NCI-H524 (cell line): ENCODE data around the gene SLC6A9.

Experiments used
- DNase-seq, 2 experiments: peaks; one replicate each; lab custom pipeline; 2025; lab: John Stamatoyannopoulos, UW

SLC6A9 gene

DNA sequence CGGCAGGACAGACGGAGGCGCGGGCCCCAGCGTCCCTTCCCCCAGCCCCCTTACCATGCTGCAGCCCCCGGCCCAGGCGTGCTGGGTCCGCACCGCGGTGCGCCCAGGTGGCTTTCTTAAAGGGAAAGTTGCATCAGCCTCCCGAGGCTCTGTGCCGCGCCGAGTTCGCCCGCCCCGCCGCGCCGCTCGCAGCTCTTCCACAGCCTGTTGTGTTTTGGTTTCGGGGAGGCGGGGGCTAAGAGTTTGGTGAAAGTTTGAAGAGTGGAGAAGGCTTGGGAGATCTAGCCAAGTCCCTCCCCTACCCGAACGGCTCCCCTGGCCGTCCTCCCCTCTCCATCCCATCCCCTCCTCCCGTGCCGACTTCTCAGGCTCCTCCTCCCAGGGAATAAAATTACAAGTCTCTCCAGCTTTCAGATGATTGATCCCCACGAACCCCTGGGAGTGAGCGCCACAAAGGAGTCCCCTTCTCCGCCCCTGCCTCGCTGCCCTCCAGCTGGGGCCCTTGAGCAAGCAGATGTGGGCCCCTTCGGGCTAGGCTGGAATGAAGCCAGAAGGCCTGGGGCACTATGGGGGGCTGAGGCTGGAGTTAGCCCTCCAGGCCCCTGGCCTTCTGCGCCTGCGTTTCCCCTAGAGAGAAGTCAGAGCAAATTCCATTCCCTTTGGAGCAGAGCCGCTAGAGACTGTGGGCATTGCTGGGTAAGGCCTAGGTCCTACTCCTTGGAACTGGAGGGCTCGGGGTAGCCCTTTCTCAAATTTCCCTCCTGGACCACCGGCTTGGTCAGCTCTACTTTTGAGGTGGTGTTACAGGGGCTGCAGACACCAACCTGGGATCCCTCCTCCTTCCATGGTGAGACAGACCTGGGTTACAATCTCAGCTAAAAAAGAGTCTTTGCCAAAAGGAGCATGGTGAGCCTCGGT lies at the start of gene SLC6A9:
Gene SLC6A9 (minus strand): TSS at position 211 of the 918 bp plus-strand sequence. CDS start 7,185 bp downstream, outside the sequence.
- peak in 1 of 2 experiments; percentile 29 for DNase-seq

DNA sequence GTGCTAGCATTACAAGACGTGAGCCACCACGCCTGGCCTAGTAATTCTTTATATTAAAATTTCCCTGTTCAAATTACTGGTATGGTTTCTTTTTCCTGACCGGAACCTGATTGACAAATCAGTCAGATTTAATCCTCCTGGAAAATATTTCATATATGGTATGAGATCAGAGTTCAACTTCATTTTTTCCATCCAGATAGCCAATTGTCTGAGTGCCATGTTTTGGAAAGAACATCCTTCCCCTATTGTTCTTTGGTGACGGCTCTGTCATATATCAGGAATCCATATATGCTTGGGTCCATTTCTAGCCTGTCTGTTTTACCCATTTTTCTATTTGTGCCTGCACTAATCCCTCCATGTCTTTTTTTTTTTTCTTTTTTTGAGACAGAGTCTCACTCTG lies 48.3 kb upstream of the SLC6A9 start:
- no peak for DNase-seq

DNA sequence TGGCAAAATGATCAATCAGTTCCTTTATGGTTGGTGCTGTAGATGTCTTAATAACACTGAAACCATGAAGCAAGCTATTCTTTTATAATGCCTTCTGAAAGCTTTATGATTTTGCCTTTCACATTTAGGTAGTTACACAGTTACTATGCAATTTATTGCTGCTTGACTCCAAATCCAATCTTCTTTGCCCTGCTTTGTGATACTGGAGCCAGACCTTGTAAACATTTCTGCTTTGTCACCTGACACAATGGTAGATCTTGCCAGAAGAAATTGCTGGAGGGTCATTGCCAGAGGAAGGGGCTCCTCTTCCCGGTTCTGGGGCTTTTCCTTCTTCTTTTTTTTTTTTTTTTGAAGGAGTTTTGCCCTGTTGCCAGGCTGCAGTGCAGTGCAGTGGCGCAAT lies 46.8 kb upstream of the SLC6A9 start:
- no peak for DNase-seq

DNA sequence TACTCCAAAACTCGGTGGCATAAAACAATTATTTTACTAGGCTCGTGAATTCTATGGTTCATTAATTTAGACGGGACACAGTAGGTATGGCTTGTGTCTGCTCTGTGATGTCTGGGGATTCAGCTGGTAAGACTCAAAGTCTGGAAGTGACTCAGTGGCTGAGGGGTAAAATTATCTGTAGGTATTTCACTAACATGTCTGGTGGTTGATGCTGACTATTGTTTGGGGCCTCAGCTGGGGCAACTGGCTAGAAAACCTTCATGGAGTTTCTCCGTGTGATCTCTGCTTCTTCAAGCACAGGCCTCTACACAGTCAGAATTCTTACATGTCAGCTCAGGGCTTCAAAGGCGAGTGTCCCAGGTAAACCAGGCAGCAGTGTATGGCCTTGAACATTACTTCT lies 46.2 kb upstream of the SLC6A9 start:
- DNase-seq: no peak

DNA sequence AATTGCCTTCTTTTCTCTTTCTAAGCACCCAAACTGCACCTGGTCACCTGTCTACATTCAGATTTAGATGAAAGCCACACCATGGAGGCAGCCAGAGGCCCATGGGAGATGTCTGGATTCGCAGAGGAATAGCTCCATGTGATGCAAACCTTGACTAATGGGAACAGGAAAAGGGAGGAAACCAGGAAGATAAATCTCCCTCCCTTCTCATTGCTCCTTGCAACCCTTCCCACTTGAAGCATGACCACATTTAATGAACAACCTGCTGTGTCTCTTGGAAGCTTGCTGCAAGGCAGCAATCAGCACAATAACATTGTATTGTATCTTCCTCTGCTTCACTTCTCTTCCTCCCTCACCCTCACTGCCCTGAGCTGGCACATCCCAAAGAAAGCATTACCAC lies 44.8 kb upstream of the SLC6A9 start:
- DNase-seq: no peak

DNA sequence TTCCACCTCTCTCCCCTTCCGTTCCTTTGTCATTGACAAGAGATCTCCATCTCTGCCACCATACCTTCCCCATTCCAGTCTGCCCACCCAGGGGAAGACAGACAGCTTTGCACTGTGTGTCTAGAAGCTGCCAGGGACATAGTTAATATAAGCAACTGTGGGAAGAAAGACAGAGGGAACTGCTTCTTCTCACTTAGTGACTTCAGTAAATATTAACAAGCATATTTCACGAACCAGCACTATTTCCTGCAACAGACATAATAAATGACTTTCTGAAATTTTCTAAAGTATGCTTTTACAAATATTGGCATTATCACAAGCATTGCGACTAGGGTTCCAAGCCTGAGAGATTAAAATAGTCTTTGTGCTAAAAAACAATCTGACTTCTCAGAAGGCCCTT lies 43.2 kb upstream of the SLC6A9 start:
- no peak for DNase-seq

DNA sequence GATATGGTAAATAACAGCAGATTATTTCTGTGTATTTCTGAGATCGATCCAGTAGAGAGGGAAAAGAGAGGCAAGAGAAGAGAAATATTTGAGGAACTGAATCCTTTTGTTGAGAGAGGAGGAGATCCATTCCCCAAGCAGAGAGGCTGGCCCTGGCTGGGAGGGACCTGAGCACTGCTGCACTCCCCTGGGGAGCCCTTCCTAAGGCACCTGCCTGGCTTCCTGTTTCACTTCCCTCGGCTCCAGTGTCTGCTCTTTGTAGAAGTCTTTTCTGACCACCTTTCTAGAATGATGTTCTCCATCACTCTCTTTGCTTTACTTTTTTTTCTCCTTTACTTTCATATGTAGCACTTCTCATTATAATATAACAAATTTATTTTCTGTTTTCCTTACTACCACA lies 42.3 kb upstream of the SLC6A9 start:
- no peak for DNase-seq

DNA sequence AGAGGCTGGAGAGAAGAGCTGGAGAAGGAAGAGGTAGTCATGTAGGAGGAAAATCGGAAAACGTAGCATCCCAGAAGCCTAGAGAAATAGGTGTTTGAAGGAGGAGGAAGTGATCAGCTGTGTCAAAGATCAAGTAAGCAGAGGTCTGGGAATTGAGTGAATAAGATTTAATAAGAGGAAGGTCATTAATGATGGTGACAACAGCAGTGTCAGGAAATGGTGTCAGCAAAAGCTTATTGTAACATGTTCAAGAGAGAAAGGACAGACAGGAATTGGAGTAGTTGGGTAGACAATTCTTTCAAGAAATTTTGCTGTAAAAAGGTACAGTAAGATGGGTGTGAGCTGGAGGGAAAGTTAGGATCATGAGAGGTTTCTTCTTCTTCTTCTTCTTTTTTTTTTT lies 41.6 kb upstream of the SLC6A9 start:
- DNase-seq: no peak

DNA sequence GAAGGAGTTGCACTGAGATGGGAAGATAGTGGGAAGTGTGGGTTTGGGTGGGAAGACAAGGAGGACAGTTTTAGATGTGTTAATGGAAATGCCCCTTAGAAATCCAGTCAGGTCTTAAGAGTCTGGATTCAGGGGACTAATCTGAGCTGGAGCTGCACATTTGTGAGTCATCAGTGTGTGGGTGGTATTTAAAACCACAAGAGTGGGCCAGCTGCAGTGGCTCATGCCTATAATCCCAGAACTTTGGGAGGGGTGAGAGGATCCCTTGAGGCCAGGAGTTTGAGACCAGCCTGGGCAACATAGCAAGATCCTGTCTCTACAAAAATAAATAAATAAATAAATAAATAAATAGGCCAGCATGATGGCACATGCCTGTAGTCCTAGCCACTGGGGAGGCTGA lies 40.9 kb upstream of the SLC6A9 start:
- peak in 1 of 2 experiments; percentile 5 for DNase-seq

DNA sequence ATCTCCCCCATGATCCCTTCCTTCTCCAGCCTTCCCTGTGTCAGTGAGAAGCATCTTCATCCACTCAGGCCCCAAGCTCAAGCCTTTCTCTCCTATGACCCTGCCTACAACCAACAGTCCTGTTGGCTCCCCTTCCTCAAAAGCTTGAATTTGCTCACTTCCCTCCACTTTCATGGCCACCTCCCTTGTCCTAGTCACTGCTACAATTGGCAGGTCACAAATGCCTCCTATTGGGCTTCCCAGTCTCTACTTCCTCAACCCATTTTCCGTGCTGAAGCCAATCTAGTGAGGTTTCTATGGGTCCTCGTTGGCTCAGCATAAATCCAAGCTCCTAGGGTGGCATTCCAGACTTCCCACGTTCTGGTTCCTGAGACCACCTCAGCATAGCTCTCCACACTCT lies 40.2 kb upstream of the SLC6A9 start:
- DNase-seq: no peak

DNA sequence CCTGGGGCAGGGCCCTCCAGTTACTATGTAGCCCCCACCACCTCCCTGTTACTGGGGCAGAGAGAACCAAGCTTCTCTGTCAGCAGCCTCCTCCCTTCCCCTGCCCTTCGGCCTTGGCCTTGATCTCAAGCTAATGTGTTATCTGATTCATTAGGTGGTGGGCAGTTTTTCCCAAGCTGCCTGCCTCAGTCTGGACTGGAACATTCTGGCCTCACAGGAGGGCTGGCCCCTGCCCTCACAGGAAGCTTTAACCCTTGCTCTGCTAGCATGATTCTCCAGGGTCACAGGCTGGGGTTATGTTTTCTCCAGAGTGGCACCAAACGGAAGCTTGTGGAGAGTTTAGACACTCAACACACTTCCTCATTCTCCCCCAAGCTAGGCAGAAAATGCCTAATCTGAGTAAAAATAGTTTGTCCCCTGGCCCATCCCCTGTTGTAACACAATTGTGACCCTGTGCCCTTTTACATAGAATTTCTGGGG lies 37.2 kb upstream of the SLC6A9 start:
- no peak for DNase-seq

DNA sequence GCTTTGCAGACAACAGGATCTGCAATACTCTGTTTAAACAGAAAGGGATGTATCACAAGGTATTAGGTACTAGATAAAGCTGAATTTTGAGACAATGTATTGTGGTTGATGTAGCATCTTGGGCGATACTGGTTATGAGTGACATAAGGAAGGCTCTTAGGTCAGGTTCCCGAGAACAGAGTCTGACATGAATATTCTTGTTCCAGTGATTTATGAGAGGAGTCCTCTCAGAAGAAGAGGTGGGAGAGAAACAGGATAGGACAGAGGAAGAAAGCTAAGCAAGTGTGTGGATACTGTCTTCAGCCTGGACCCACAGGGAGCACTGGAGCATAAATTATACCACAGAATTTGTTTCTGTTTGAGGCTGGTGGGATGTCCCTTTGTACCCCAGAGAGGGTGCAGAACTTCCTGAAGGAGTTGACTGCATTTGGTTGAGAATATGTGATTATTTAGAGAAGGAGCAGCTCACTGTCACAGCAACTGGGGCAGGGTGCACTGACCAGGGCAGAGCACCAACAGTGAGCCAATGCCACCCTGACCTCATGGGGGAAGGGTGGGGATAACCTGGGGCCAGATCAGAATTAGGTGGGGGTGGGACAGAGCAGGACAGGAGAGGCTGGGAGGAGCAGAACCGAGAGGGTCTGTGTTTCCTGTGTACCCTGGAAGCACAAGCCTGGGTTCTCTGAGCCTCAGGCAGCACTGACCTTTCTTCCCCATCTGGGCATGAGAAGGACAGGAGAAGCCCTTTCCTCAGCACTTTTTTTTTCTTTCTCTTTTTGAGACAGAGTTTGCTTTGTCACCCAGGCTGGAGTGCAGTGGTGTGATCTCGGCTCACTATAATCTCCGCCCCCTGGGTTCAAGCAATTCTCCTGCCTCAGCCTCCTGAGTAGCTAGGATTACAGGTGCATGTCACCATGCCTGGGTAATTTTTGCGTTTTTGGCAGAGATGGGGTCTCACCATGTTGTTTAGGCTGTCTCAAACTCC lies 36.3 kb upstream of the SLC6A9 start:
- DNase-seq: no peak

DNA sequence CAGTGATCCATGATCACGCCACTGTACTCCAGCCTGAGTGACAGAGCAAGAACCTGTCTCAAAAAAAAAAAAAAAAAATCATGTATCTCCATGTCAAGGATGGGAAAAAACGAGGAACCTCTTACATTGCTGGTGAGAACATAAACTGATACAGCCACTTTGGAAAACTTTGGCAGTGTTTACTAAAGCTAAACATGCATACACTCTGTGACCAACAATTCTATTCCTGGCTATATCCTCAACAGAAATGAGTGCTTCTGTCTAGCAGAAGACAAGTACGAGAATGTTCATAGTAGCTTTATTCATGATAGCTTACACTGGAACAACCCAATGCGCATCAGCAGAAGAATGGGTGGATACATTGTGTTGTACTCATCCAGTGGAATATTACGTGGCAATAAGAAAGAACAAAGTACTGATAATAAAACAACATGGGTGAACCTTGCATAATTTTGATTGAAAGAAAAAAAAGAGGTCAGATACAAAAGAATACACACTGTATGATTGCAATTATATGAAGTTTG lies 31.5 kb upstream of the SLC6A9 start:
- no peak for DNase-seq

DNA sequence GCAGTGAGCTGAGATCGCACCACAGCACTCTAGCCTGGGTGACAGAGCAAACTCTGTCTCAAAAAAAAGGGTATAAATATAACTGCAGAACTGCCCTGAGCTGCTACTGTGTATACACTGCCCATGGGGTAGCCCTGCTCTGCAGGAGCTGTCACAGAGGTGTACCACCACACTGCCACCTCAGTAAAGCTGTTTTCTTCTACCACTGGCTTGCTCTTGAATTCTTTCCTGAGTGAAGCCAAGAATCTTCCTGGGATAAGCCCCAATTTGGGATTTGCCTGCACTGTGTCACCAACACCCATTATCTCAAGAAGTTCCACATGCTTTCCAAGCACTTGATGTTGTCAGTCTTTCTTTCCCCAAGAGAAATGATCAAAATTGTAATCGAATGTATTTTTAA lies 30.6 kb upstream of the SLC6A9 start:
- no peak for DNase-seq

DNA sequence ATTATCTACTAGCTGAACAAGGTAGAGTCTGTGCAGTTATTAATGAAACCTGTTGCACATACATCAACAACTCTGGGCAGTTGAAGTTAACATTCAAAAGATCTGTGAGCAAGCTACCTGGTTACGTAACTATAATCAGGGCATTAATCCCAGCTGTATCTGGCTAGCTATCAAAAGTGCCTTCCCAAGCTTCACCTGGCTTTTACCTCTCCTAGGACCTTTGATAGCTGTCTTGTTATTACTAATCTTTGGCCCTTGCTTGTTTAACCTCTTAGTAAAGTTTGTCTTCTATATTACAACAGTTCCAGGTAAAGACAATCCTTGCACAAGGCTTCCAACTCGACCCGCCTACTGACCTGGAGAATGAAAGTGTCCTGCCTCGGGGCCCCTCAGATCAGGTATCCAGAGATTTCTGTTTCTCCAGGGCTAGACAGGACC lies 29.6 kb upstream of the SLC6A9 start:
- no peak for DNase-seq

DNA sequence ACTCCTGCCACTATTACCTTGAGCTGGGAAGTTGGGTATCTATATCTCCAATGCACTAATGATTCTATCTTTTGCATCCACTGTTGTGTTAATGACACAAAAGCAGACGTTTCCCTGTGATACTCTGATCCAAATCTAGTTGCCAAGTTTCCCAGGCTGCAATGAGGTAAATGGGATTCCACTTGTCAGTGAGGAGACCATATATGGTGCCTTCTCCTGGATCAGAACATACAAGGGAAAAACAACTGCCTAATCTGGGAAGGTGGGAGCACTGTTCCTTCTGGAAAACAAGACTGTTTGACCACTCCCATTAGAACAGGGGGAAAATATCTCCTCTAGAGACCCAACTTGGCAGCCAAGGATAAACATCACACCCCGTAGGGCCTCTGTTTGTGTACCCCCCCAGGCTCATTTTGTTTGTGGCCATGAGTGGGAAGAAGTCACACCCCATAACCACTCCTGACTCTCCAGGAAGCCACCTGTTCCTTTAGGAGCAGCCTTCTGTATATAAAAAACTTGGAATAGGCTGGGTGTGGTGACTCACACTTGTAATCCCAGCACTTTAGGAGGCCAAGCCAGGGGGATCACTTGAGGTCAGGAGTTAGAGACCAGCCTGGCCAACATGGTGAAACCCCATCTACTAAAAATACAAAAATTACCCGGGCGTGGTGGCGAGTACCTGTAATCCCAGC lies 28.5 kb upstream of the SLC6A9 start:
- DNase-seq: no peak

DNA sequence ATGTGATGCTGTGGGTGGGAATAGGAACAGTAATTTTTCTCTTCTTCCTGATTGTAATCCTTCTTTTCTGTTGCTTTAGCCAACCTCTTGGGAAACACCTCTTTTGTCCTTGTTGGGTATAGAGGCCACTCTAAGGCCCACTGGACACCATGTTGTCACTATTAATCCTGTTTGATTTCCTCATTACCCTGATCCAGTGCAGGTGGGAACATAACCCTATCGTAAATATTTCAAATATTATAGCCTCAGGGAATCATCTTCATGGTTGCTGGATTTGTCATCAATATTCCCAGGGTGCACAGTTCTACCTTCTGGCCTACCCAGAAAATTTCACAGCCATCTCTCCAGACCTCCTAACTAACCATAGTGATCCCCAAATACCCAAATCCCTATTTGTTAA lies 27.9 kb upstream of the SLC6A9 start:
- DNase-seq: no peak

DNA sequence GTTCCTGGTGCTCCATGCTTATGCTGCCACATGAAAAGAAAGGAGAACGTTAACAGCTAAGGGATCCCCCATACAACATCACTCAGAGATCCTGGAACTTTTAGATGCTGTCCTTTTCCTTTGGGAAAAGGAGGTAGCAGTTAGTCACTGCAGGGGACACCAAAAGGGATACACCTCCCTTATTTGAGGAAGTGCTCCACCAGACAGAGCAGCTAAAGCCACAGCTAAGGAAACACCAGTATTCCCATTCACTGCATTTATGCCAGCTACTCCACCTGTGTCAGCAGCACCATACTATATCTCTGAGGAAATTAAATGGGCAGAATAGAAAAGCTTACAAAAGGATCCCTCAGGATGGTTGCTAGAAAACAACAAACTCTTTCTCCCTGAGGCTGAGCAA lies 26.0 kb upstream of the SLC6A9 start:
- no peak for DNase-seq

DNA sequence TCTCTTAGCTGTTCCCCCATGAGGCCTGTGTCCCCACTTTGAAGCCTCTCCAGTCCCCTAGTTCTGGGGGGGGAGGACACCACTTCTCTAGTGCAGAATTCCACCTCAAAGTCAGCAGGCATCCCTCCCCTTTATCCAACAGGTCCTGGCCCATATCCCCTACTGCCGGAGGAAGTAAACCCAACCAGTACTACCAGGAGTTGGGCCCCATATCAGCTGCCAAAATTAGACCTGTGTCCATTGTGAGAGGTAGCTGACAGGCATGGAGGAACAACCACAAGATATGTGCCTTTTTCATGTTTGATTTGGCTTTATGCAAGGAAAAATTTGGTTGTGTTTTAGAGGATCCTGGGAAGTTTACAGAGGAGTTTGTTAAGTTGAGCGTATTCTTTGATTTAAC lies 22.1 kb upstream of the SLC6A9 start:
- no peak for DNase-seq

DNA sequence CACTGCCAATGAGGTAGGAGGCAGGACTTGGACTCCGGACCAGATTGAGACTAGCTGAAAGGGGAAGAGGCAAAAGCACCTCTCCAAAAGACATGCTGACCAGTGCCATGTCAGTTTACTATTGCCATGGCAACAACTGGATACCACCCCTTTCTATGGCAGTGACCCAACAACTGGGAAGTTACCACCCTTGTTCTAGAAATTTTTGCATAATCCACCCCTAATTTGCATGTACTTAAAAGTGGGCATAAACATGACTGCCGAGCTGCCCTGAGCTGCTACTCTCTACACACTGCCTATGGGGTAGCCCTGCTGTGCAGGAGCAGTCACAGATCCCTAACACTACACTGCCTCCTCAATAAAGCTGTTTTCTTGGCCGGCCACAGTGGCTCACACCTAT lies 19.0 kb upstream of the SLC6A9 start:
- DNase-seq: no peak

DNA sequence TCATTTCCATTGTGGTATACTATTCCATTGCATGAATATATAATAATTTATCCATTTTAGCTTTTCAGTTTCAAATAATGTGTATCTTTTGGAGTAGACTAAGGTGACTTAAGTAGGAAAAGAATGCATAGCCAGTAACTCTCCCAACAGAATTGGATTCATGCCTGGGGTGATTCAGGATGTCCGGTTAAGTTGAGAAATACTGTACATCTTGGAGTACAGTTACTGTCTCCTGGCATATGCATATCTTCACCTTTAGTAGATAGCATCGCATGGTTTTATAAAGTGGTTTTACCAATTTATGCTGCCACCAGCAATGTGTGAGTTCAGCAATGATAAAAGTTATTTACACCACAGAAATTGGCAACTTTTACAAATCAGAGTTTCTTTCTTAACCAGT lies 18.6 kb upstream of the SLC6A9 start:
- no peak for DNase-seq
